ENCODE results near the gene FARS2.

Gene FARS2

GRCh38 chr6:5531161-5531560 lies 269.8 kb downstream of the FARS2 start:
- Histone ChIP-seq H3K27me3 (ENCODE audit: control insufficient read depth in 2 of 2, insufficient read depth in 2 of 2, low read length in 2 of 2) (no peaks in the 10 kb centered on the region), H3K9me3 (ENCODE audit: control insufficient read depth in 2 of 2, low read length in 2 of 2) (no peaks in the 10 kb centered on the region), H3K4me1 (ENCODE audit: control insufficient read depth in 2 of 2, insufficient read depth in 2 of 2, low read length in 2 of 2) (no peaks in the 10 kb centered on the region), H3K9ac (ENCODE audit: low read depth in 1 of 2, low read length in 2 of 2) (no peak overlapping the region), H3K27ac (ENCODE audit: low read depth in 2 of 2, low read length in 2 of 2) (no peak overlapping the region), H3K36me3 (ENCODE audit: control insufficient read depth in 2 of 2, insufficient read depth in 2 of 2, low read length in 2 of 2) (no peaks in the 10 kb centered on the region), H3K4me3 (ENCODE audit: low read length in 2 of 2) (no peak overlapping the region)

GRCh38 chr6:5531853-5532375 lies 270.6 kb downstream of the FARS2 start:
- Histone ChIP-seq H3K27me3 (ENCODE audit: control insufficient read depth in 2 of 2, insufficient read depth in 2 of 2, low read length in 2 of 2) (no peaks in the 10 kb centered on the region), H3K9ac (ENCODE audit: low read depth in 1 of 2, low read length in 2 of 2) (no peak overlapping the region), H3K4me3 (ENCODE audit: low read length in 2 of 2) (no peak overlapping the region), H3K4me1 (ENCODE audit: control insufficient read depth in 2 of 2, insufficient read depth in 2 of 2, low read length in 2 of 2) (no peaks in the 10 kb centered on the region), H3K9me3 (ENCODE audit: control insufficient read depth in 2 of 2, low read length in 2 of 2) (no peaks in the 10 kb centered on the region), H3K36me3 (ENCODE audit: control insufficient read depth in 2 of 2, insufficient read depth in 2 of 2, low read length in 2 of 2) (no peaks in the 10 kb centered on the region), H3K27ac (ENCODE audit: low read depth in 2 of 2, low read length in 2 of 2) (no peak overlapping the region)

GRCh38 chr6:5532941-5533340 lies 271.6 kb downstream of the FARS2 start:
- no peaks in the 10 kb centered on the region for H3K9me3 ChIP-seq (ENCODE audit: control insufficient read depth in 2 of 2, low read length in 2 of 2)
- no peak overlapping the region for H3K27ac ChIP-seq (ENCODE audit: low read depth in 2 of 2, low read length in 2 of 2)
- no peaks in the 10 kb centered on the region for H3K4me1 ChIP-seq (ENCODE audit: control insufficient read depth in 2 of 2, insufficient read depth in 2 of 2, low read length in 2 of 2)
- H3K36me3 ChIP-seq (ENCODE audit: control insufficient read depth in 2 of 2, insufficient read depth in 2 of 2, low read length in 2 of 2), result no peaks in the 10 kb centered on the region
- H3K9ac ChIP-seq (ENCODE audit: low read depth in 1 of 2, low read length in 2 of 2), result no peak overlapping the region
- no peak overlapping the region for H3K4me3 ChIP-seq (ENCODE audit: low read length in 2 of 2)
- H3K27me3 ChIP-seq (ENCODE audit: control insufficient read depth in 2 of 2, insufficient read depth in 2 of 2, low read length in 2 of 2), result no peaks in the 10 kb centered on the region

- Histone ChIP-seq H3K27me3 (ENCODE audit: control insufficient read depth in 2 of 2, insufficient read depth in 2 of 2, low read length in 2 of 2) (no peaks in the 10 kb centered on the region), H3K27ac (ENCODE audit: low read depth in 2 of 2, low read length in 2 of 2) (no peak overlapping the region), H3K4me3 (ENCODE audit: low read length in 2 of 2) (no peak overlapping the region), H3K36me3 (ENCODE audit: control insufficient read depth in 2 of 2, insufficient read depth in 2 of 2, low read length in 2 of 2) (no peaks in the 10 kb centered on the region), H3K4me1 (ENCODE audit: control insufficient read depth in 2 of 2, insufficient read depth in 2 of 2, low read length in 2 of 2) (no peaks in the 10 kb centered on the region), H3K9ac (ENCODE audit: low read depth in 1 of 2, low read length in 2 of 2) (no peak overlapping the region), H3K9me3 (ENCODE audit: control insufficient read depth in 2 of 2, low read length in 2 of 2) (no peaks in the 10 kb centered on the region)
Measured at GRCh38 chr6:5534643-5535042, 273.3 kb downstream of the FARS2 start.

- Histone ChIP-seq H3K27ac (ENCODE audit: low read depth in 2 of 2, low read length in 2 of 2) (no peak overlapping the region), H3K9ac (ENCODE audit: low read depth in 1 of 2, low read length in 2 of 2) (no peak overlapping the region), H3K36me3 (ENCODE audit: control insufficient read depth in 2 of 2, insufficient read depth in 2 of 2, low read length in 2 of 2) (no peaks in the 10 kb centered on the region), H3K9me3 (ENCODE audit: control insufficient read depth in 2 of 2, low read length in 2 of 2) (no peaks in the 10 kb centered on the region), H3K27me3 (ENCODE audit: control insufficient read depth in 2 of 2, insufficient read depth in 2 of 2, low read length in 2 of 2) (no peaks in the 10 kb centered on the region), H3K4me3 (ENCODE audit: low read length in 2 of 2) (no peak overlapping the region), H3K4me1 (ENCODE audit: control insufficient read depth in 2 of 2, insufficient read depth in 2 of 2, low read length in 2 of 2) (no peaks in the 10 kb centered on the region)
Measured at GRCh38 chr6:5536644-5537043, 275.3 kb downstream of the FARS2 start.

GRCh38 chr6:5537132-5537531 lies 275.8 kb downstream of the FARS2 start:
- H3K9ac ChIP-seq (ENCODE audit: low read depth in 1 of 2, low read length in 2 of 2), result no peak overlapping the region

GRCh38 chr6:5537967-5538366 lies 276.7 kb downstream of the FARS2 start:
- no peaks in the 10 kb centered on the region for H3K4me1 ChIP-seq (ENCODE audit: control insufficient read depth in 2 of 2, insufficient read depth in 2 of 2, low read length in 2 of 2)

More at GRCh38 chr6:5537132-5537531, 275.8 kb downstream of the FARS2 start:
- H3K9me3 ChIP-seq (ENCODE audit: control insufficient read depth in 2 of 2, low read length in 2 of 2), result no peaks in the 10 kb centered on the region
- no peaks in the 10 kb centered on the region for H3K27me3 ChIP-seq (ENCODE audit: control insufficient read depth in 2 of 2, insufficient read depth in 2 of 2, low read length in 2 of 2)
- H3K4me1 ChIP-seq (ENCODE audit: control insufficient read depth in 2 of 2, insufficient read depth in 2 of 2, low read length in 2 of 2), result no peaks in the 10 kb centered on the region
- no peak overlapping the region for H3K4me3 ChIP-seq (ENCODE audit: low read length in 2 of 2)
- H3K36me3 ChIP-seq (ENCODE audit: control insufficient read depth in 2 of 2, insufficient read depth in 2 of 2, low read length in 2 of 2), result no peaks in the 10 kb centered on the region
- H3K27ac ChIP-seq (ENCODE audit: low read depth in 2 of 2, low read length in 2 of 2), result no peak overlapping the region

GRCh38 chr6:5540370-5540769 lies 279.1 kb downstream of the FARS2 start:
- Histone ChIP-seq H3K27me3 (ENCODE audit: control insufficient read depth in 2 of 2, insufficient read depth in 2 of 2, low read length in 2 of 2) (no peaks in the 10 kb centered on the region), H3K9ac (ENCODE audit: low read depth in 1 of 2, low read length in 2 of 2) (no peak overlapping the region), H3K4me1 (ENCODE audit: control insufficient read depth in 2 of 2, insufficient read depth in 2 of 2, low read length in 2 of 2) (no peaks in the 10 kb centered on the region), H3K36me3 (ENCODE audit: control insufficient read depth in 2 of 2, insufficient read depth in 2 of 2, low read length in 2 of 2) (peaks cover 0 to 3% of the 10 kb centered on the region in 2 donors), H3K9me3 (ENCODE audit: control insufficient read depth in 2 of 2, low read length in 2 of 2) (no peaks in the 10 kb centered on the region), H3K4me3 (ENCODE audit: low read length in 2 of 2) (no peak overlapping the region), H3K27ac (ENCODE audit: low read depth in 2 of 2, low read length in 2 of 2) (no peak overlapping the region)

More at GRCh38 chr6:5537967-5538366, 276.7 kb downstream of the FARS2 start:
- Histone ChIP-seq H3K4me3 (ENCODE audit: low read length in 2 of 2) (no peak overlapping the region), H3K36me3 (ENCODE audit: control insufficient read depth in 2 of 2, insufficient read depth in 2 of 2, low read length in 2 of 2) (no peaks in the 10 kb centered on the region), H3K27me3 (ENCODE audit: control insufficient read depth in 2 of 2, insufficient read depth in 2 of 2, low read length in 2 of 2) (no peaks in the 10 kb centered on the region), H3K9me3 (ENCODE audit: control insufficient read depth in 2 of 2, low read length in 2 of 2) (no peaks in the 10 kb centered on the region), H3K9ac (ENCODE audit: low read depth in 1 of 2, low read length in 2 of 2) (no peak overlapping the region), H3K27ac (ENCODE audit: low read depth in 2 of 2, low read length in 2 of 2) (no peak overlapping the region)

GRCh38 chr6:5541025-5541424 lies 279.7 kb downstream of the FARS2 start:
- Histone ChIP-seq H3K36me3 (ENCODE audit: control insufficient read depth in 2 of 2, insufficient read depth in 2 of 2, low read length in 2 of 2) (peaks cover 0 to 3% of the 10 kb centered on the region in 2 donors), H3K27ac (ENCODE audit: low read depth in 2 of 2, low read length in 2 of 2) (no peak overlapping the region), H3K27me3 (ENCODE audit: control insufficient read depth in 2 of 2, insufficient read depth in 2 of 2, low read length in 2 of 2) (no peaks in the 10 kb centered on the region), H3K4me1 (ENCODE audit: control insufficient read depth in 2 of 2, insufficient read depth in 2 of 2, low read length in 2 of 2) (no peaks in the 10 kb centered on the region), H3K9ac (ENCODE audit: low read depth in 1 of 2, low read length in 2 of 2) (no peak overlapping the region), H3K4me3 (ENCODE audit: low read length in 2 of 2) (no peak overlapping the region), H3K9me3 (ENCODE audit: control insufficient read depth in 2 of 2, low read length in 2 of 2) (no peaks in the 10 kb centered on the region)

GRCh38 chr6:5541751-5542432 lies 280.6 kb downstream of the FARS2 start:
- no peaks in the 10 kb centered on the region for H3K9me3 ChIP-seq (ENCODE audit: control insufficient read depth in 2 of 2, low read length in 2 of 2)
- H3K9ac ChIP-seq (ENCODE audit: low read depth in 1 of 2, low read length in 2 of 2), result no peak overlapping the region
- no peaks in the 10 kb centered on the region for H3K27me3 ChIP-seq (ENCODE audit: control insufficient read depth in 2 of 2, insufficient read depth in 2 of 2, low read length in 2 of 2)
- H3K4me1 ChIP-seq (ENCODE audit: control insufficient read depth in 2 of 2, insufficient read depth in 2 of 2, low read length in 2 of 2), result no peaks in the 10 kb centered on the region
- H3K27ac ChIP-seq (ENCODE audit: low read depth in 2 of 2, low read length in 2 of 2), result no peak overlapping the region
- H3K4me3 ChIP-seq (ENCODE audit: low read length in 2 of 2), result no peak overlapping the region
- H3K36me3 ChIP-seq (ENCODE audit: control insufficient read depth in 2 of 2, insufficient read depth in 2 of 2, low read length in 2 of 2), result peaks cover 0 to 3% of the 10 kb centered on the region in 2 donors

Data from mucosa of rectum (tissue), 2 donors.